HEK293 (cell line): ENCODE measurements around the gene JMJD7.

Source experiments
- CTCF ChIA-PET: fragments of 350-600 bp; formaldehyde crosslinking; extraction: SDS; loops from one replicate; lab custom pipeline; 2021; ENCODE audit warnings: antibody characterized with exemption; lab: Yijun Ruan, JAX
- POLR2A ChIA-PET: fragments of 300-600 bp; formaldehyde crosslinking; extraction: SDS; loops from one replicate; lab custom pipeline; 2020; ENCODE audit warnings: antibody characterized with exemption, inconsistent platforms; lab: Yijun Ruan, JAX
- H3K27ac ChIP-seq: fragments of 200-500 bp; sonication (Bioruptor generic); 2 replicates; pipeline ENCODE4 v1.5.1; 2014; ENCODE audit warnings: low read depth, low read length, control low read depth, inconsistent platforms; ENCODE audit errors: extremely low read depth
- H3K36me3 ChIP-seq, 2 experiments: fragments of 200-500 bp in 1 of 2; sonication (Bioruptor generic) in 1 of 2; 1 replicate in 1 of 2; 2 replicates in 1 of 2; pipeline ENCODE4 v1.5.1; 2014 to 2017; ENCODE audit warnings: inconsistent platforms in 2 of 2, low read length in 2 of 2; ENCODE audit not compliant: control insufficient read depth in 2 of 2, insufficient read depth in 1 of 2
- H3K4me1 ChIP-seq: fragments of 200-500 bp; sonication (Bioruptor generic); 2 replicates; pipeline ENCODE4 v1.5.1; 2014; ENCODE audit warnings: mild to moderate bottlenecking, low read length, inconsistent platforms; ENCODE audit not compliant: control insufficient read depth, insufficient read depth
- H3K4me3 ChIP-seq: 2 replicates; pipeline ENCODE4 v1.5.1; 2011; ENCODE audit warnings: low read depth, mild to moderate bottlenecking, control low read depth, low read length, moderate library complexity
- H3K9me3 ChIP-seq: fragments of 200-500 bp; sonication (Bioruptor generic); 2 replicates; pipeline ENCODE4 v1.5.1; 2014; ENCODE audit warnings: low read depth, low read length, inconsistent platforms; ENCODE audit not compliant: control insufficient read depth, insufficient read depth
- ZNF473 ChIP-seq: fragments of 450-650 bp; formaldehyde crosslinking; IDR thresholded peaks from 2 replicates; pipeline ENCODE4 v1.5.1; 2017; ENCODE audit warnings: missing biosample characterization, missing genetic modification characterization
- ZNF629 ChIP-seq: fragments of 450-650 bp; formaldehyde crosslinking; IDR thresholded peaks from 2 replicates; pipeline ENCODE4 v1.5.1; 2017; ENCODE audit warnings: missing biosample characterization, missing genetic modification characterization
- ZNF837 ChIP-seq: fragments of 450-650 bp; formaldehyde crosslinking; IDR thresholded peaks from 2 replicates; pipeline ENCODE4 v1.5.1; 2016; ENCODE audit warnings: missing biosample characterization, missing genetic modification characterization

The JMJD7 gene

DNA sequence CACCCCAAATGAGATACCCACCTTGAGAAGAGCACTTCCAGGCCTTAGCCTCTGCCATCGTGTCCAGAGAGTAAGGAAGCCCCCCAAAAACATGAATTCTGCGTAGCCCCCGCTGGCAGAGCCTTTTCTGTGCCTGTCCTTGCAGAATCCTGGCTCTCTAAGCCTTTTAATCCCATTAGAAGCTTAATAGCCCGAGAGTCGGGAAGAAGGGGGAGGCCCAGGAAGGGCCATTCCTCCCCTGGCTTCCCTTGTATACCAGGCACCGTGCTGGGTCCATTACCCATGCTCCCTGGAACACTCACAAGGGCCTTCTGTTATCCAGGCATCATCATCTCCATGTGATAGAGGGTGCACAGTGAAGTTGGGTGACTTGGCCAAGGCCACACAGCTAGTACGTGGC, 58.8 kb downstream of the JMJD7 start:
- POLR2A ChIA-PET = no interaction called here
- Histone ChIP-seq H3K27ac (no peak overlapping the region), H3K36me3 (no peaks in the 10 kb centered on the region), H3K4me1 (no peaks in the 10 kb centered on the region), H3K9me3 (no peaks in the 10 kb centered on the region), H3K4me3 (no peak overlapping the region)
- no peak for TF ChIP-seq ZNF837 (tag by site-specific recombination)
- CTCF ChIA-PET = interaction anchor here (0.6 kb wide), 1 partner anchor 251 kb away, joined by 3 read pairs; no protein-coding TSS in a partner anchor

DNA sequence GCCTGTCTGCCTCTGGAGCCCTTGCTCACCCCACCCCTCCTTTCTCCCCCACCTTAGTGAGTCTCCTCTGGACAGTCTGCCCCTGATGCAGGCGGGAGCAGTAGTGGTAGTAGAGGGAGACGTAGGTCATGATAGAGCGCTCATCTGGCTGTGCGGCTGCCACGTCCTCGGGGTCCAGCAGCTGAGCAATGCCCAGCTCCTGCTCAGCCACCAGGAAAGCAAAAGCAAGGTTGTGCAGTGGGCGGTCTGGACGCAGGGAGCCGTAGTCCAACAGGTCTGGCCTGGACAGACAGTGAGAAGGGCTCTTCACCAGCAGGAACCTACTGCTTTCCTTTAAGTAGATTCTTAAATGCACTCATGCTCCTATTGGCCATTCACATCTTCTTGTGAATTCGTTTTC, 59.3 kb downstream of the JMJD7 start:
- no peaks in the 10 kb centered on the region for H3K9me3 ChIP-seq
- no peak overlapping the region for H3K27ac ChIP-seq
- H3K36me3 ChIP-seq = no peaks in the 10 kb centered on the region
- ChIA-PET POLR2A (no interaction called here), CTCF (interaction anchor here (0.6 kb wide), 1 partner anchor 251 kb away, joined by 3 read pairs; no protein-coding TSS in a partner anchor)
- H3K4me1 ChIP-seq = no peaks in the 10 kb centered on the region
- TF ChIP-seq ZNF473 (tag by site-specific recombination) (no peak), ZNF629 (tag by site-specific recombination) (no peak)
- no peak overlapping the region for H3K4me3 ChIP-seq
